Measurements from ENCODE around the gene CD44. TPM values are rescaled to one million over a fixed set of nuclear protein-coding genes. Genes with fewer than 3 reads are reported as not detected.

Gene CD44
- total RNA-seq, 4 donors from 2014 or later: 19.5 to 32.5 (median 29.2) TPM

- no peaks in the 10 kb centered on the region for H3K27me3 ChIP-seq
- no peak overlapping the region for H3K27ac ChIP-seq
Observed at GRCh38 chr11:35261197-35261596, 122.2 kb downstream of the CD44 start.

GRCh38 chr11:35262056-35262455 is 123.1 kb downstream of the CD44 start:
- Histone ChIP-seq H3K27me3 (no peaks in the 10 kb centered on the region), H3K4me1 (no peaks in the 10 kb centered on the region), H3K36me3 (no peaks in the 10 kb centered on the region), H3K27ac (no peak overlapping the region), H3K9me3 (no peaks in the 10 kb centered on the region), H3K4me3 (no peak overlapping the region)
- in situ Hi-C loops (cut with MboI; ENCODE audit: low sequenced_read_pairs in 4 of 4) (no loop called here), intact Hi-C loops (cut with DNase I; ENCODE audit: low total_unique reads) (no loop called here)
- ATAC-seq (no peak), DNase-seq (no peak)
- TF ChIP-seq CTCF (IDR thresholded peaks at IDR 0.05 in 4 of 5, conservative IDR thresholded peaks at IDR 0.05 in 1 of 5): no peak
- TF ChIP-seq POLR2A (IDR thresholded peaks at IDR 0.05): no peak

More at GRCh38 chr11:35261197-35261596, 122.2 kb downstream of the CD44 start:
- in situ Hi-C loops (cut with MboI; ENCODE audit: low sequenced_read_pairs in 4 of 4): no loop called here
- Histone ChIP-seq H3K4me3 (no peak overlapping the region), H3K9me3 (no peaks in the 10 kb centered on the region), H3K36me3 (no peaks in the 10 kb centered on the region), H3K4me1 (no peaks in the 10 kb centered on the region)
- DNase-seq (no peak), ATAC-seq (no peak)
- intact Hi-C loops (cut with DNase I; ENCODE audit: low total_unique reads): no loop called here
- TF ChIP-seq POLR2A (IDR thresholded peaks at IDR 0.05): no peak
- TF ChIP-seq CTCF (IDR thresholded peaks at IDR 0.05 in 4 of 5, conservative IDR thresholded peaks at IDR 0.05 in 1 of 5): no peak

DNA sequence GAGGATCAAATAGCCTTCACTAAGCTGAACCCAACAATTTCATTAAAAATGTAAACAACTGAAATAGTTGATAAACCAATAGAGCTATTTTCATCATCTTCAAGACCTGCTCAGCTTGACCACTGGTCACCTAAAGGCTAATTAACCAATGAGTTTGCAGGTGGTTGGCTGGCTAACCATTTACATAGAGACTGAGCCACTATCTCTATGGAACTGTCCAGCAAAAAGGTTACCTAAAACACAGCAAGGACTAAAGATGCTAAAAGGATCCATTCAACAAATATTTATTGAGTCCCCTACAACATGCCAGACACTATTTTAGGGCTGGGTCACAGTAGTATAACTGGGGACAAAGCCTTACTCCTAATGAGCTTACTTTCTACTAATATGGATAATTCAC is 123.8 kb downstream of the CD44 start:
- H3K36me3 ChIP-seq: no peaks in the 10 kb centered on the region
- intact Hi-C loops (cut with DNase I; ENCODE audit: low total_unique reads): no loop called here
- no peaks in the 10 kb centered on the region for H3K9me3 ChIP-seq
- no peak for DNase-seq
- TF ChIP-seq POLR2A (IDR thresholded peaks at IDR 0.05) (no peak), CTCF (IDR thresholded peaks at IDR 0.05 in 4 of 5, conservative IDR thresholded peaks at IDR 0.05 in 1 of 5) (no peak)
- H3K27me3 ChIP-seq: no peaks in the 10 kb centered on the region
- no peak overlapping the region for H3K27ac ChIP-seq
- no peak for ATAC-seq
- H3K4me3 ChIP-seq: no peak overlapping the region
- H3K4me1 ChIP-seq: no peaks in the 10 kb centered on the region
- in situ Hi-C loops (cut with MboI; ENCODE audit: low sequenced_read_pairs in 4 of 4): no loop called here

DNA sequence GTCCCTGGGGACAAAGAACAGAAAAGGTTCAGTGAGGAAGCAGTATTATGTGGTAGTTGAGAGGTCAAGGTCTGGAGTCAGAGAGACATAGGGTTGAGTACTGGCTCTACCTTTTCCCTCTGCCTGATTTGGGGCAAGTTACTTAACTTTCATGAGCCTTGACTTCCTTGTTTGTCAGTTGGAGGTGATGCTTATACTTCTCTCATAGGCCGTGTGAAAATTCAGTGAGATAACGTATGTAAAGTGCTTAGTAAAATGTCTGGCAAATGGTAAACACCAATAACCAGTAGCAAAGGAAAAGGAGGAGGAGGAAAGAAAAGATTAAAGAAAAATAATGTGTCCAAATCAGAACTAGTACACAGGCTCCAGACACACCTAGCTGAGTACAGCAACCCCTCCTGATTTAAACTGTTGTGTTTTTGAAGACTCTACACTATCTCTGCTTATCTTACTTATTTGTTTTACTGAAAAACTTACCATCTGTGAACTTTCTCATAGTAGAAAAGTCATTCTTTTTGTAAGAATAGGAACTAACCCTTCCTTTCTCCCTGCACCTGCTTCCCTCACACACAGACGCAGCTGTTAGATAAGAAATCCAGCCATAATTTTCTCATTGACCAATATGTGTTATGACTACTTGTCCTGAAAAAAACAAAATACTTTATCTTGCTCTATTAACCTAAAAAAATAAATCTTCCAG is 126.9 kb downstream of the CD44 start:
- Histone ChIP-seq H3K36me3 (no peaks in the 10 kb centered on the region), H3K27ac (no peak overlapping the region), H3K27me3 (no peaks in the 10 kb centered on the region), H3K4me1 (no peaks in the 10 kb centered on the region), H3K9me3 (no peaks in the 10 kb centered on the region), H3K4me3 (no peak overlapping the region)
- DNase-seq (no peak), ATAC-seq (no peak)
- TF ChIP-seq CTCF (IDR thresholded peaks at IDR 0.05 in 4 of 5, conservative IDR thresholded peaks at IDR 0.05 in 1 of 5) (no peak), POLR2A (IDR thresholded peaks at IDR 0.05) (no peak)
- in situ Hi-C loops (cut with MboI; ENCODE audit: low sequenced_read_pairs in 4 of 4) (no loop called here), intact Hi-C loops (cut with DNase I; ENCODE audit: low total_unique reads) (no loop called here)

GRCh38 chr11:35267504-35267903 is 128.5 kb downstream of the CD44 start:
- Histone ChIP-seq H3K36me3 (no peaks in the 10 kb centered on the region), H3K9me3 (no peaks in the 10 kb centered on the region), H3K27ac (no peak overlapping the region), H3K4me1 (no peaks in the 10 kb centered on the region), H3K27me3 (no peaks in the 10 kb centered on the region), H3K4me3 (no peak overlapping the region)
- DNase-seq (no peak), ATAC-seq (no peak)
- intact Hi-C loops (cut with DNase I; ENCODE audit: low total_unique reads): no loop called here
- in situ Hi-C loops (cut with MboI; ENCODE audit: low sequenced_read_pairs in 4 of 4): no loop called here
- TF ChIP-seq POLR2A (IDR thresholded peaks at IDR 0.05) (no peak), CTCF (IDR thresholded peaks at IDR 0.05 in 4 of 5, conservative IDR thresholded peaks at IDR 0.05 in 1 of 5) (no peak)

All from gastrocnemius medialis (tissue), 4 donors.